WTC11 (cell line): Measurements from ENCODE around the gene COX10. TPM values are rescaled to one million over a fixed set of nuclear protein-coding genes. Genes with fewer than 3 reads are reported as not detected.

Source experiments
- ATAC-seq: fragments of 200-7000 bp; cut with Tn5 transposase; 2 replicates; pipeline ENCODE4 v1.10.0; 2021; ENCODE audit warnings: mild to moderate bottlenecking, moderate library complexity
- CTCF ChIA-PET: fragments of 300-600 bp; sonication (Branson Sonifier 250); formaldehyde crosslinking; loops from one replicate; lab custom pipeline; 2021; ENCODE audit warnings: antibody characterized with exemption; lab: Charles Lee
- POLR2A ChIA-PET: fragments of 350-600 bp; sonication (Branson Sonifier 250); formaldehyde crosslinking; loops from one replicate; lab custom pipeline; 2021; ENCODE audit warnings: antibody characterized with exemption; lab: Charles Lee
- DNase-seq: peaks from one replicate; pipeline ENCODE4 v3.0.0; 2021; ENCODE audit warnings: low spot score
- H3K27ac Mint-ChIP-seq: 2 replicates; pipeline ENCODE4 v1.8.0; 2021; ENCODE audit warnings: mixed read lengths
- H3K27me3 Mint-ChIP-seq: 2 replicates; pipeline ENCODE4 v1.8.0; 2021; ENCODE audit warnings: low read depth, mild to moderate bottlenecking, moderate library complexity, mixed read lengths
- H3K36me3 Mint-ChIP-seq: 2 replicates; pipeline ENCODE4 v1.8.0; 2021; ENCODE audit warnings: mixed read lengths
- H3K4me1 Mint-ChIP-seq: 2 replicates; pipeline ENCODE4 v1.8.0; 2022; ENCODE audit warnings: mixed read lengths
- H3K4me3 Mint-ChIP-seq: 2 replicates; pipeline ENCODE4 v1.8.0; 2021; ENCODE audit warnings: mild to moderate bottlenecking, moderate library complexity, mixed read lengths
- H3K9me3 Mint-ChIP-seq: 2 replicates; pipeline ENCODE4 v1.8.0; 2021; ENCODE audit warnings: mixed read lengths
- ATF2 ChIP-seq: sonication (generic); formaldehyde crosslinking; IDR thresholded peaks from 2 replicates; pipeline ENCODE4 v1.8.1; 2022; ENCODE audit warnings: low read depth, missing genetic modification reagents, borderline replicate concordance
- E2F1 ChIP-seq: sonication (generic); formaldehyde crosslinking; IDR thresholded peaks from 2 replicates; pipeline ENCODE4 v1.8.0; 2022; ENCODE audit warnings: mild to moderate bottlenecking, missing genetic modification reagents
- ESRRA ChIP-seq: sonication (generic); formaldehyde crosslinking; IDR thresholded peaks from 2 replicates; pipeline ENCODE4 v1.8.1; 2022; ENCODE audit warnings: mild to moderate bottlenecking, missing genetic modification reagents, borderline replicate concordance
- GABPB1 ChIP-seq: sonication (generic); formaldehyde crosslinking; IDR thresholded peaks from 2 replicates; pipeline ENCODE4 v1.8.1; 2023; ENCODE audit warnings: mild to moderate bottlenecking, missing genetic modification reagents
- JUN ChIP-seq: sonication (generic); formaldehyde crosslinking; IDR thresholded peaks from 2 replicates; pipeline ENCODE4 v1.8.0; 2023; ENCODE audit warnings: mild to moderate bottlenecking, missing genetic modification reagents
- KAT7 ChIP-seq: sonication (generic); formaldehyde crosslinking; IDR thresholded peaks from 2 replicates; pipeline ENCODE4 v1.8.1; 2023; ENCODE audit warnings: missing genetic modification reagents, mild to moderate bottlenecking, borderline replicate concordance
- NR1H2 ChIP-seq: sonication (generic); formaldehyde crosslinking; IDR thresholded peaks from 2 replicates; pipeline ENCODE4 v1.9.0; 2021; ENCODE audit warnings: mild to moderate bottlenecking, moderate library complexity, missing genetic modification reagents
- TEAD1 ChIP-seq: sonication (generic); formaldehyde crosslinking; IDR thresholded peaks from 2 replicates; pipeline ENCODE4 v1.8.0; 2022; ENCODE audit warnings: mild to moderate bottlenecking, missing genetic modification reagents
- total RNA-seq: library from RNA; stranded (reverse); gene quantifications from 3 replicates; pipeline ENCODE4 v1.2.3, GENCODE V29; 2021
- TF ChIP-seq, protein P1 (sequence below): sonication (generic); formaldehyde crosslinking; IDR thresholded peaks from 2 replicates; pipeline ENCODE4 v1.8.0; 2023; ENCODE audit warnings: mild to moderate bottlenecking, missing genetic modification reagents

Gene COX10
- total RNA-seq, 1 experiment from 2014 or later = 22.0 TPM

GRCh38 chr17:14245629-14246028 is 176.3 kb downstream of the COX10 start:
- Mint-ChIP-seq H3K27ac (no peak overlapping the region), H3K9me3 (no peaks in the 10 kb centered on the region), H3K4me3 (no peak overlapping the region), H3K36me3 (no peaks in the 10 kb centered on the region), H3K27me3 (no peaks in the 10 kb centered on the region), H3K4me1 (peaks cover 6% of the 10 kb centered on the region)
- ChIA-PET POLR2A (no interaction called here), CTCF (interaction anchor here (0.6 kb wide), 1 partner anchor 261 kb away, joined by 3 read pairs; no protein-coding TSS in a partner anchor)
- TF ChIP-seq E2F1 (CRISPR knock-in tag) (no peak), KAT7 (CRISPR knock-in tag) (no peak), ATF2 (no peak), JUN (CRISPR knock-in tag) (no peak), TEAD1 (no peak), ESRRA (CRISPR knock-in tag) (no peak), NR1H2 (CRISPR knock-in tag) (no peak), GABPB1 (CRISPR knock-in tag) (no peak)
- TF ChIP-seq, protein P1, sequence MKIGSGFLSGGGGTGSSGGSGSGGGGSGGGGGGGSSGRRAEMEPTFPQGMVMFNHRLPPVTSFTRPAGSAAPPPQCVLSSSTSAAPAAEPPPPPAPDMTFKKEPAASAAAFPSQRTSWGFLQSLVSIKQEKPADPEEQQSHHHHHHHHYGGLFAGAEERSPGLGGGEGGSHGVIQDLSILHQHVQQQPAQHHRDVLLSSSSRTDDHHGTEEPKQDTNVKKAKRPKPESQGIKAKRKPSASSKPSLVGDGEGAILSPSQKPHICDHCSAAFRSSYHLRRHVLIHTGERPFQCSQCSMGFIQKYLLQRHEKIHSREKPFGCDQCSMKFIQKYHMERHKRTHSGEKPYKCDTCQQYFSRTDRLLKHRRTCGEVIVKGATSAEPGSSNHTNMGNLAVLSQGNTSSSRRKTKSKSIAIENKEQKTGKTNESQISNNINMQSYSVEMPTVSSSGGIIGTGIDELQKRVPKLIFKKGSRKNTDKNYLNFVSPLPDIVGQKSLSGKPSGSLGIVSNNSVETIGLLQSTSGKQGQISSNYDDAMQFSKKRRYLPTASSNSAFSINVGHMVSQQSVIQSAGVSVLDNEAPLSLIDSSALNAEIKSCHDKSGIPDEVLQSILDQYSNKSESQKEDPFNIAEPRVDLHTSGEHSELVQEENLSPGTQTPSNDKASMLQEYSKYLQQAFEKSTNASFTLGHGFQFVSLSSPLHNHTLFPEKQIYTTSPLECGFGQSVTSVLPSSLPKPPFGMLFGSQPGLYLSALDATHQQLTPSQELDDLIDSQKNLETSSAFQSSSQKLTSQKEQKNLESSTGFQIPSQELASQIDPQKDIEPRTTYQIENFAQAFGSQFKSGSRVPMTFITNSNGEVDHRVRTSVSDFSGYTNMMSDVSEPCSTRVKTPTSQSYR (CRISPR knock-in tag) = no peak
- DNase-seq (no peak), ATAC-seq (no peak)

Other genes with a start within 250 kb of the COX10 start
- not detected in 3 replicates for gene CDRT15, start 167.4 kb downstream of the COX10 start, total RNA-seq
- gene HS3ST3B1, start 231.6 kb downstream of the COX10 start, total RNA-seq = 12.3 to 22.3 TPM (median 13.1 TPM) in 3 replicates